GM19193 (cell line): ENCODE results near the gene LARP4.

Experiments used
- POLR2A ChIP-seq: IDR thresholded peaks from 4 replicates; pipeline ENCODE4 v1.6.1; 2011; ENCODE audit not compliant: insufficient read depth, insufficient read length; ENCODE audit errors: extremely low read depth

Gene LARP4

GRCh38 chr12:50397117-50397650 is 3.5 kb upstream of the LARP4 start:
- TF ChIP-seq POLR2A: no peak

GRCh38 chr12:50398931-50399330 is 1.8 kb upstream of the LARP4 start:
- TF ChIP-seq POLR2A: no peak

GRCh38 chr12:50400104-50400637 is 514 bp upstream of the LARP4 start:
- TF ChIP-seq POLR2A: no peak

GRCh38 chr12:50401500-50402081 is 906 bp downstream of the LARP4 start:
- no peak for TF ChIP-seq POLR2A

- TF ChIP-seq POLR2A: no peak
Measured at GRCh38 chr12:50402264-50403000, 1.7 kb downstream of the LARP4 start.

GRCh38 chr12:50403001-50403440 is 2.3 kb downstream of the LARP4 start:
- TF ChIP-seq POLR2A: no peak

- TF ChIP-seq POLR2A: no peak
Measured at GRCh38 chr12:50404307-50404706, 3.6 kb downstream of the LARP4 start.

- TF ChIP-seq POLR2A: no peak
Measured at GRCh38 chr12:50411051-50411660, 10.5 kb downstream of the LARP4 start.

GRCh38 chr12:50415899-50416479 is 15.3 kb downstream of the LARP4 start:
- TF ChIP-seq POLR2A: no peak

GRCh38 chr12:50419112-50419909 is 18.6 kb downstream of the LARP4 start:
- no peak for TF ChIP-seq POLR2A

GRCh38 chr12:50425589-50426258 is 25.0 kb downstream of the LARP4 start:
- no peak for TF ChIP-seq POLR2A

- no peak for TF ChIP-seq POLR2A
Measured at GRCh38 chr12:50440288-50440687, 39.6 kb downstream of the LARP4 start.

GRCh38 chr12:50441763-50442162 is 41.1 kb downstream of the LARP4 start:
- TF ChIP-seq POLR2A: no peak
